Germinal center (tissue), 1 donor: ENCODE data around the gene ATP1A2.

Experiments
- DNase-seq: peaks from one replicate; pipeline ENCODE4 v3.0.0; 2012; ENCODE audit warnings: mixed read lengths, low spot score

Gene ATP1A2

DNA sequence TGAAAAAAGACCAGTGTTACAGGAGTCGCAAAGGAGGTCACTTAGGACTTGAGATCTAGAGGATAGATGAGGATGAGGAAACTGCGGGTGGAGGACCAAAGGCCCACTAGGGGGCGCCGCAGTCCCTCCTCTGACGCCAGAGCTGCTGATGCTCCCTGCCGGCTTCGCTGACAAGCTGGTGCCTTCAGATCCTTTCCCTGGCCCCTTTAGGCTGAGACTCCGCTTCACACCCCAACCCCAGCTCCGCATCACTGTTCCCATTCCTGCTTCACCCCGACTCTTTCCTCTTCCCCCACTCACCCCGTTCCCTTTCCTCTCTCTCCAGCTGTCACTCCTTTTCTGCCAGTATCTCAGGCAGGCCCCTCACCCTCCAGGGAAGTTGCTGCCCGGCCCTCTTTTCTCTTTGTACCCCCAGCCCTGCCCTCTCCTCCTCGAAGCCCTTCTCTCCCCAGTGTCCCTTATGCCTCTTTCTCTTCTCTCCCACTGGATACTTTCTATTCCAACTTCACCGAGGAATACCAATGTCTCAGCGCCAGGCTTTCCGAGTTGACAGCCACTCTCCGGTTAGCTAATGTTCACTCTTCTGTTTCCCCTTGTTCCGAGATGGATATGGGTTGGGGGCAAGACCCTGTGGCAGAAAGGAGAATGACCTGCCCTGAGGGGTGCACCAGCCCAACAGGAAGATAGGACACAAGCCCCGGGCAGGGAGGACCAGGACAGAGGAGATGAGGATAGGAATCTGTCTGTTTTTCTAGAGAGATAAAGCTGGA is 29.7 kb upstream of the ATP1A2 start:
- peak; percentile 86 for DNase-seq

DNA sequence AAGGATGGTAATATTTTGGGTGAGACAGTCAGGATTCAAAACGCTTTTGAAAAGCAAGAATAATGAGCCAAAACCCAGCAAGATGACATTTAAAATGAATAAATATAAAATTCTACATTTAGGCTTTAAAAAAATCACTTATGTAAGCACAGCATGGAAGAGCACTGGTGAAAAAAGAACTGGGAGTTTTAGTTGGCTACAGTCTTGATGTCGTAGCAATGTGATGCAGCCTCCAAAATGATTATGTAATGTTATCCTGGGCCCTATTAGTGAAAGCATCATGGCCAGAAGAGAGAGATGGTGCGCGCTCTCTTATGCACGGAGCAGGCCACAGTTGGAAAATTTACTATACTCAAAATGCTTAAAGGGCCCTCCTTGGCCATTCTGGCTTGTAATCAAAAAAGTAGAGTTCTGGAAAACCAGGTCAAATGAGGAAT is 29.1 kb upstream of the ATP1A2 start:
- no peak for DNase-seq

DNA sequence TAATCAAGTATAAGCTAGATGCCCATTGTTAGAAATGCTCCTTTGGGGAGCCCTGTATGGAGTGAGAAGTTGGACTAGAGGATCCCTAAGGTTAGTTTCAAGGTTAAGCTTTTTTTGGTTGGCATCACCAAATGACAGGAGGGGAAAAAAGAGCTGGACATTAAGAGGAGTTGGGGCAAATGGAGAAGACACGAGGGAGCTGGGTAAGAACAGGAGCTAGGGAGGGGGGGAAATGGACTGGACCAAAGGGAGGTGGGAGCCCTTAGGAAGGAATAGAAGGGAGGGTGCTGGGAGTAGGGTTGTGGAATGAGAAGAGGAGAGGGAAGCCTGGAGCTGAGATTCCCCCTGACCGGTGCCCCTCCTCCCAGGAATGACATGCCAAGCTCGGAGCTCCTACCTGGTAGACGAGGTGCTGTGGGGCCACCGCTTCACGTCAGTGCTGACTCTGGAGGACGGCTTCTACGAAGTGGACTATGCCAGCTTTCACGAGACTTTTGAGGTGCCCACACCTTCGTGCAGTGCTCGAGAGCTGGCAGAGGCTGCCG is 28.4 kb upstream of the ATP1A2 start:
- DNase-seq: no peak

DNA sequence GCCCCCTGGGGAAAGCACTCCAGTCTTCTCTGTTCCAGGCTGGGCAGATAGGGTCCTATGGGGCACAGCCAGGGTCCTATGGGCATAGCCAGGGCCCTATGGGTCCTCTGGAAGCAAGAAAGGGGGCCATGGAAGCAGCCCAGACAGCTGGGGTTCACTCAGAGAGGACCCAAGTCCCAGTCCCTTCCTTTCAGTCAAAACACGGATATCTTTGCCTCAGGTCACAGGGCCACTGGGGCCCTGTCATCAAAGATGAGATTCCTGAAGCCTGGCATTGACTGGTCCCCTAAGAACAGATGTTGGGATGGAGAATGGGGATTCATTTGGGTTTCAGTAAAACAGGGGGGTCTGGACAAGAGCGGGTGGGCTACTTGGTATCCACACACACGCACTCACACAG is 25.7 kb upstream of the ATP1A2 start:
- no peak for DNase-seq

DNA sequence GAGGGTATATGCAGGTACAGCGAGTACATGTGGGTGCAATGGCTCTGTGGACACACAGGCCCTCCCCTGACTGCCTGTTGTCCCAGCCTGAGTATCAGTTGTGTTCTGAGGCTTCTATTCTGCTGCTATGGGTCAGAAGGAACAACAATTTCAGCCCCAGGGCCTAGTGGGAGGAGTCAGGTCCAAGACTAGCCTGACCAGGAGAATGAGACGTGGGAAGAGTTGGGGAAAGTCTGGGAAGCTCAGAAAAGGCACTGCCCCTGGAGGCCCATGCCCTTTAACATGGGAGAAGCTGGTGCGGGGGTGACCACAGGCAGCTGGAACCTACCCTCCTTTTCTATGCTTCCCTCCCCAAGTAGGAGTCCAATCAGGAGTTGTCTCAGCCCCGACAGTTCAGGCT is 24.8 kb upstream of the ATP1A2 start:
- DNase-seq: no peak

DNA sequence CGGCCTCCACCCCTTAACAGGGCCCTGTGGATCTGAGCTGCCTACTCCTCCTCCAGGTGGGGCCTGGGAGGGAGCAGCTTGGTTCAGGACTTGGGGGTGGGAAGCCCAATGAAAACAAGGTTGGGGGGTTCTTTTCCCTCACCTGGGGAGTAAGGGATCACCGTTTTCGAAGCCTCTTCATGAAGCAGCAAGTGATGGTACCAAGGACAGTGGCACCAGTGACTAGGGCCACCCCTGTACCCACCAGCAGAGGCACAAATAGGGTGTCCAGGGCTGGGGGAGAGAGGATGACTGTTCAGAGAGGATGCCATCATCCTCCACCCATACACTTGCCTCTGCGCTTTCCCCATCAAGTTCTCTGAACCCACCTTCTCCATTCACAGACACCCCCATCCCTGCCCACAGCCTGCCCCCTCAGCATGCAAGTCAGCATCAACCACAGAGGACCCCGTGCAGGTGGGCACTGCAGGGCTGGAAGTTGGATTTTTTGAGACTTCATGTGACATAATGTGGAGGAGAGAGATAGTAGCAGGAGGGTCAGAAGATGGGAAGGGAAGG is 23.8 kb upstream of the ATP1A2 start:
- DNase-seq: no peak

DNA sequence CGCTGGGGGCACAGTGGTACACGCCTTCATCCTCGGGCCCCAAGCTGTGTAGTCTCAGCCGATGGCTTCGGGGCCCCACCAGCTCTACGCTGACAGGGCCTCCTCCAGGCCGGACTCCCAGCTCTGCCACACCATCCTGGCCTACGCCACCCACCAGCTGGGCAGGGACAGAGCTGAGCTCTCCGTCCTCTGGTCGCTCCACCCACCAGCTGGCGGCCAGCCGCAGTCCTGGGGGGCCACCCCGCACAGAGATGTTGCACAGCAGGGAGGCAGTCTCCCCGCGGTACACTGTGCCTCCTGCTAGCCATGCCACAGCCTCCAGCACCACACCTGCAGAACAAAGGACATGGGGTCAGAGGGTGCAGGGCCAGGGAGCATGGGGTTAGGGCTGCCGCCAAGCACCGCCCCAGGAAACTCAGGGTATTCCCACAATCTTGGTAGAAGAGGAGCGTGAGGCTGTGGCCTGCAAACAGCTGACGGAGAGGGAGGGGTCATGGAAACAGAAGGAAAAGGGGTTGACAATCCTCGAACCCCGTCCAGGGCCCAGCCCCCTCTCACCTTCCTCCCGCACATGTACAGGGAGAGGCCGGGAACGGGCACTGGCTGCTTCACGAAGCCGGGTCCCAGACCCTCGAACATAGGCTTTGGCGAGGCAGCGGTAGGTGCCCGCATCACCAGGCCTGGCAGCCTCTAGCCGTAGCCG is 23.0 kb upstream of the ATP1A2 start:
- no peak for DNase-seq

DNA sequence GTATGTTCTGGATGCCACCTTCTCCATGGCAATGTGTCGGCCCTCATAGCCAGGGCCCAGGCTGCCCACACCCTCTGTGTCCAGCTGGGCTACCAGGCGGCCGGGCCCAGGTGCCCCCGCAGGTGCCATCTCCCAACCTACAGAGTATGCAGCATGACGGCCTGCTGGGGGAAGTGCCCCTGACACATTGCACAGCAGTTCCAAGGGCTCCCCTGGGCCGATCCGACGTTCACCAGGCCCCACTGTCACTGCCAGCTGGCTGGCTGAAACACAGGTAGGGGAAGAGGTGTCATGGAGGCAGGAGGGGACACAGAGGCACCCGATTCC is 22.5 kb upstream of the ATP1A2 start:
- DNase-seq: no peak

DNA sequence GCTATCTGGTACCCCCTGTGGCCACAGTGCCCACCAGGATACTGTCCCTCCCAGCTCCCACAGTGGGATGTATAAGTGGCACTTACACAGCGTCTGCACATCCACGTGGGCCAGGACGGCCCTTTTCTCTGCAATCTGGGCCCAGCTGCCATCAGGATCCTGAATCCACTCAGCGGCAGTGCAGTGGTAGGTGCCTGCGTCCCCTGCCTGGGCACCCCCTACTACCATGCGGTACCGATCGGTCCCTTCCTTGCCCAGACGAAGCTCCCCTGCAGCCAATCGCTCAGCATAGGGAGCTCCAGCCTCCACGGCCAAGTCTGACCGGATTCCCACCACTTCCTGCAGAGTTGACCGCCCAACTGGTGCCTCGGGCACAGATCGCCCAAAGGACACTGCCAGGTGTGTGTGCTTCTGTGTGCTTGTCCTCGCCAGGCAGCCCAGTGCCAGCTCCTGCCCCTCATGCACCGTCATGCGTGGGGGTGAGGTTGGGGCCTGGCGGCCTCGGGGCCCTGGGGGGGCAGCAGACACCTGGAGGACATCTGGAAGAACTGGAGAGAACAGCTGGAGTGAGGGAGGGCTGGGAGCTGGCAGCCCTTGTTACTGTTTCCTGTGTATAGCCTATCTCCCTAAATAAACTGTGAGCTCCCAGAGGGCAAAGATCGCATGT is 21.8 kb upstream of the ATP1A2 start:
- DNase-seq: no peak

DNA sequence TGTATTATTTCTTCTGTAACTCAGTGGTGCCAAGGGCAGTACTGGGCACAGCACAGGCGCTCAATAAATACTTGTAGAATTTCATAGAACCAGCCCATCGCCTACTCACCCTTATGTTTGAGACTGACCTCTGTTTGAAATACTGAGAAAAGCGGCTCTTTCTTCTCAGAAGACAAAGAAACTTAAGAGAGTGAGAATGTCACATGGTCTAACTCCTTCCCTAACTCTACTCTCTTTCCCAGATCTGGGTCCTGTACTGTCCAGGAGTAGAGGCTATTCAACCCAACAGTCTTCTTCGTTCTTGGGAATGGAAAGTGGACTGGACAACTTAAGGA is 21.3 kb upstream of the ATP1A2 start:
- DNase-seq: no peak

DNA sequence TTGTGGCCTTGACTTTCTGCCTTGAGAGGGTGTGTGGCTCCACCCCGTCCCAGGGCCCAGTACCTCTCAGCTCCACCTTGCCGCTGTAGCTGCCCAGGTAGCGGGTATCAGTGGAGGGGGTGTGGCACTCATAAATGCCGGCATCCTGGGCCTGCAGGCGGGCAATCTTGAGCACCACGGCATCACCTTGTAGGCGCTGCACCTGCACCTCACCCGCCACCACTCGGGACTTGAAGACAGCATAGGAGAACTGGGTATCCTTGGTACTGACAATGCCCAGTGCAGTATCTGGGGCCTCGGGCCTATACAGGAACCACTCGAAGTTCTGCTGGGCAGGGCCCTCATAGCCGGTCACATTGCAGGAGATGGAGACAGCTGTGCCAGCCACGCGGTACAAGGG is 20.8 kb upstream of the ATP1A2 start:
- DNase-seq: no peak

DNA sequence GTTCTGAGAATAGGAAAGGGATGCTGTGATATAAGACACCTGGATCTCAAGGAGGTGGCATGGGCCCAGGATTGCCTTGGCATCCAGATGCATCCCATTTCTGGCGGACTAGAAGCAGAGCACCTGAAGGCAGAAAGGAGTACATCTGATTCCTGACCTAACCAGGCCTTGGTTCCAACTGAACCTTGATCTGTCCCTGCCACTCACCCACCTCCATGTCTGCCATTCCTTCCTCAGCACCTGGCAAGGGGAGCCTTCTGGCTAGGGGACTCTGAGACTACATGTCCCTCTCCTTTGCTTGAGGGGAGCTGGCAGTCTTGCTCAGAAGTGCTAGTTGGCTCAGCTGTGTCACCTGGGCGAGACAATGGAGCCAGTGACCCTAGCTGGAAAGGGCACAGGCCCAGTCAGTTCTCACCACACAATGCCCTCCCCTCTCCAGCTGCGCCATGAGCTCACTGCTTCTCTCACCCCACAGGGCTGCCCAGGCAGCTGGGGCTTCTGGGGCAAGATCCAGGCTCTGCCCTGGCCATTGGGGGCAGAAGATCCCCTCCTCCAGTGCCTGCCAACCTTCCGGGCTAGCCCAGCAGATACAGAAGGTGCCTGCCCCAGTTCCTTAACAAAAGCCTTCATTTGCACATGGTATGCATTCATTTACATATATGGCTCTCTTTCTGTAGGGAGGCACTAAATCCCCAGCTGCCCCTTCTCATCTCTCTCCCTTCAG is 20.0 kb upstream of the ATP1A2 start:
- no peak for DNase-seq

DNA sequence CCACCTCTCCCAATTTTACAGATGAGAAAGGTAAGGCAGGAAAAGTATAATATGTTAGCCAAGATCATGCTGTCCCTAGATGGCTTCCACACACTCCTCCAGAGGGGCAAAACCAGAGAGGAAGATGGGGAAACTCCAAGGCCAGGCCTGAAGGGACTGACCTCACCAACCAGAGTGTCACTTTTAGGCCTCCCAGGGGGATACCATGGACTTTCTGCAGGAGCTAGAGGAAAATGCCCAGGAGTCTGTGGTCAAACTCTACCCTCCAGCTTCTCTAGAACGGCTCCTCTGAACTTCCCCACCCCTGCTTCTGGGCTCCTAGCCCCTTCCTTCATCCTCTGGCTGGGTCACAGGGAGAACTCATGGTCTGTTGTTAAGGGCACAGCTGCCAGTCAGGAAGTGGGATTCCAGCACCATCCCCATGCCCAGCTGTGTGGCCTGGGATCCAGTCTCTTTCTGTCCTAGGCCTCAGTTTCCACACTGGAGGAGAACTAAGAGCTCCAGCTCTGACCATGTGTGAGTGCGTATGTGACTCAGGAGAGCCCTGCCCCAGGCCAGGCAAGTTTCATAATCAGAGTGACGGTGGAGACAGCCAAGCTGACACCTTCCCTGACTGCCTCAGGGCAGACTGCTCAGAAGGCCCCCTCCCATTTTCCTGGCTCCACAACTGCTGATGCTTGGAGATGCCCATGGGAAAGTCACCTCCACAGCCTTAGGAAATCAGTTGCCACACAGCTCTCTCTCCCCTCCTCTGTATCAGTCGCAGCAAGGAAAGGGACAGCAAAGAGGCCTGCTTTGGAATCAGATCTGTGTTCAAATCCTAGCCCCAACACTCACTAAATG is 19.1 kb upstream of the ATP1A2 start:
- no peak for DNase-seq

DNA sequence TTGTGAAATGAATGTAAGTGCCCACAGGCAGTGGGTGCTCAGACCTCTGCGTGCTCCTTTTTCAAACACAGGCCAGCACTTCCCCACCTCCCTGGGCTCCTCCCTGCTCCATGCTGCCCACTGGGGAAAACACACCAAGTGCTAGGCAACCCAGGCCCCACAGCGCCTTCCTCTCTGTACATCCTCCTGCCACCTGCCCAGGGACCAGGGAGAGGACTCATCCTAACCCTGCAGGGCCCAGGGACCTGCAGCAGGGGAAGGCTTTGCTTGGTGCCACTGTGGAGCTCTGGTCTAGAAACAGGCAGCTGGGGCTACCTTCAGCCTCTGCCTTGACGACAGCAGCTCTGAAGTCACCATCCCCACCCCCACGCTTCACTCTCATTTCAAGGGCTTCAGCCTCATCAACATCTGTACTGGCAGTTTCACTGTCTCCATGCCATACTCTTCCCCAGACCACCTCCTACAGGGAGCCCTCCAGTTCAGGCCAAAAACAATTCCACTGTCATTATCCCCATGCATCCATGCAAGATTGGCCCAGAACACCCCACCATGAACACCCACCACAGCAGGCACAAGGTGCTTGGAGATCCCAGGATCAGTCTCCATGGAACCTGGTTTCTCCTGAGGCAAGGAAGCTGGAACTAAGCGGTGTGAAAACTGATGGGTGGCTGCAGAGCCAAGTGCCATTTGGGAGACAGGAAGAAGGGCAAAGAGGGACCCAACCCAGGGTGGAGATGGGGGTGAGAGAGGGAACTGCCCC is 18.2 kb upstream of the ATP1A2 start:
- DNase-seq: no peak

DNA sequence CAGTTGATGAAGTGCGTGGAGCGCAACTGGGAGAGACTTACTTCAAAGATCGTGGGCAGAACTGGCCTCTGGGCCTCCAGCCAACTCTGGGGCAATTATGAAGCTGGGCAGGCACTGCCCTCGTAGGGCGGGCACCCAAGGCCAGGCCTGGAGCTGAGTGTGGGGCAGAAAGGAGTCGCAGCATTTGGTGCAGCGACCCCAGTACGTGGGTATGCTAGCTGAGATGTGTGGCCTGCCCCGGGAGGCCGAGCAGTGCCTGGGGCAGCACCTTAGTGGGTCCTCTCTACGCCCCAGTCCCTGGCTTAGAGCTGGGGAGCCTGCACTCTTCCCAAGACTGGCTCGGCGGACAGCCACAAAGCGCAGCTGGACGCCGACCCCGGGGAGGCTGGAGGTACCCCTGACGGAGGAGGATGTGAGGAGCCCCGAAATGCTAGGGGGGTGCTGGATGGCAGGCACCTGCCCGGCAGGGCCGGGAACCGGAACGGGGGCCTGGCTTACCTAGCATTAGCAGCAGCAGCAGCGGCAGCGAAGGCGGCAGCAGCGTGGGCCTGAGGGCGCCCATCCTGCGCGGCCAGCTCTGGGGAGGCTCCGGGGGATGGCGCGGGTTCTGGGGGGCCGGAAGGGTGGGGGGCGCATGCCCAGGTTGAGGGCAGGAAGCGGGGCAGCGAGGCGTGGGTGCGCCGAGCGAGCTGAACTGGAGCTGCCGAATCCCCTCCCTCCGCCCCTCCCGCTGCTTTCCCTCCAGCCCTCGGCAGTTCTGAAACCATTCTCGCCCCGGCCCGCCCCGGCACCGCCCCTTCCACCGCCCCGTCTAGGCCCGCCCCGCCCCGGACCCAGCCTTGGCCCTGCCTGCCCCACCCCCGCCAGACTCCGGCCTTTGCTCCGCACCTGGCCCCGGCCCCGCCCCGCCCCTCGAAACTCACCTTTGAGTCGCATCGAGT is 17.4 kb upstream of the ATP1A2 start, which contains the start of gene IGSF8:
TSS of gene IGSF8 (minus strand) at position 709 of the 941 bp plus-strand sequence. CDS start at position 562, 147 bp downstream.
- DNase-seq: peak; percentile 93

DNA sequence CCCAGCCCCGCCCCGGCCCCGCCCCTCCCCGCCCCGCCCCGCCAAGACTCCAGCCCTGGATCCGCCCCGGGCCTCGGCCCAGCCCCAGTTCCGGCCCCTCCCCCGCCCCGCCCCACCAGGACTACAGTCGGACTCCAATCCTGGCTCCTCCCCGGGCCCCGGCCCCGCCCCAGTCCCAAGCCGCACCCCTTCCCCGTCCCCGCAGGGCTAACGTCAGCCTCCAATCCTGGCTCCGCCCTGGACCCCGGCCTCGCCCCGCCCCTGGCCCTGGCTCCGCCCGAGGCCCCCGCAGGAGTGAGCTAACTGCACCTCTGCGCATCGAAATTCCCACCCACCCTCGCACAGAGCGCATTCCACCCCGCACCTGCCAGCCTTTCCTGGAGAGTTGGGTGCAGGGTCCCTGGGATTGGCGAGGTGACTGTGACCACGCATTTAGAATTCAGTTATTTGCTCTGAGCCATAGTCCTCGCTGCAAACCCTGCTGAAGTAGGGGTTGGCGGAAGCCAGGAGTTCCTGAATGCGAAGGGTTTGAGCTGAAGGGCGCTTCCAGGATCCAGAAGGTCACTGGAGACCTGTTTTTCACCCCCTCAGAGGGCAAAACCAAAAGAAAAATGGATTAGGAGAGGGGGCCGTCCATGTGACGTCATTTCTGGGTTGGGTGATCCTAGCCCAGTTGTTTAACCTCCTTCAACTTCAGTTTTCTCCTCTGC is 16.6 kb upstream of the ATP1A2 start:
- DNase-seq: peak; percentile 99

DNA sequence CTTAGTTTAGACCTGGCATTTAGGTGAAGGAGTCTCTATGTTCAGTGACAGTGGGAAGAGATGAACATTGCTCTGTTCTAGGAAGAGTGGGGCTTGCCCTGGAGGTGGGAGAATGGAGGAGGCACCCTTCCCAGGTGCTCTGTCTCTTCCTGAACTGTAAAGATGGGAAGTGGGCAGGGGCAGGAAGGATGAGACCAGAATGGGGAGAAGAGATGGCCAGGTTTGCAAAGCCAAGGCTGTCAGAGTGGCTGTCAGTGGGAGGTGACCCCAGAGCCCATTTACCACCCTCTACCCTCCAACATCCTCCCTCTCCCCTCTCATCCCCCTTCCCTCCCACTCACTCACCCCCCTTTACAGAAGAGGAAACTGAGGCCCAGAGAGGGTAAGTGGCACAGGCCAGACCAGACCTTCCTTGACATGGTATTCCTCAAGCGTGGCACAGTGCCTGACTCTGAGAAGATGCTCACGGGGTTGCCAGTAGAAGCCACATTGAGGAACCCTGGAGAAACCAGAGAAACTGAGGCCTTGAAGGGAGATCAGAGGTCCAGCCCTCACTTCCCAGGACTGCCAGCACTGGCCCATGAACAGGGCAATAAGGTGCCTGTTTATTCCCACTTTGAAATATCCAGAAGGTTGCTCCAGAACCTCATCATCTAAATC is 15.7 kb upstream of the ATP1A2 start:
- no peak for DNase-seq
